Activated CD8-positive, alpha-beta memory T cell treated with anti-CD3 and anti-CD28 coated beads, Interleukin-2, amount 50 U/mL, for 1 hour (primary cell): ENCODE measurements around the gene SERHL2.
"Not testable (repeated sequence)": the region's sequence is repeated elsewhere in the genome, so short reads cannot be mapped to it uniquely, and the experiment has no call there.

Source experiments
- DNase-seq: peaks from one replicate; pipeline ENCODE4 v3.0.0-alpha.2; 2020; ENCODE audit errors: extremely low read depth

The SERHL2 gene

GRCh38 chr22:42607641-42608040, 53.9 kb downstream of the SERHL2 start:
- not testable (repeated sequence) for DNase-seq

DNA sequence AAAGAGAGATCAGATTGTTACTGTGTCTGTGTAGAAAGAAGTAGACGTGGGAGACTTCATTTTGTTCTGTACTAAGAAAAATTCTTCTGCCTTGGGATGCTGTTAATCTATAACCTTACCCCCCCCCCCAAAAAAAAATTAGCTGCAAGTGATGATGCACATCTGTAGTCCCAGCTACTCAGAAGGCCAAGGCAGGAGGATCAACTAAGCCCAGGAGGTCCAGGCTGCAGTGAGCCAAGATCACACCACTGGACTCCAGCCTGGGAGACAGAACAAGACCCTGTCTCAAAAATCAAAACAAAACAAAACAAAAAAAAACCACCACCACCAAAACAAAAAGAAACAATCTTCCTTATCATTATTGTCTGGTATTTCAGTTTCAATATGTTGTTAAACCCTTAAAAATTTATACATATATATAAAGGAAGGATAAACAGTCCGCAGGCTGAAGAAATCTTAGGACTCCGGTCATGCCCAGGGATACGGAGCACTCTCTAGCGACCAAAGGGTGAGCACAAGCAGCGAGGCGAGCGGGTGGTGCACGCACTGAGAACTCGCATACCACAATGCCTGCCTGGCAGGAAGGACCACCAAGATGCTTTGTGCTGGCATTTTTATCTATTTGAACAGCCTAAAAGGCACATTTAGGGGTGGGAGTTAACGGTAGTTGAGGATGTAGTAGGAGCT, 54.5 kb downstream of the SERHL2 start:
- no peak for DNase-seq

DNA sequence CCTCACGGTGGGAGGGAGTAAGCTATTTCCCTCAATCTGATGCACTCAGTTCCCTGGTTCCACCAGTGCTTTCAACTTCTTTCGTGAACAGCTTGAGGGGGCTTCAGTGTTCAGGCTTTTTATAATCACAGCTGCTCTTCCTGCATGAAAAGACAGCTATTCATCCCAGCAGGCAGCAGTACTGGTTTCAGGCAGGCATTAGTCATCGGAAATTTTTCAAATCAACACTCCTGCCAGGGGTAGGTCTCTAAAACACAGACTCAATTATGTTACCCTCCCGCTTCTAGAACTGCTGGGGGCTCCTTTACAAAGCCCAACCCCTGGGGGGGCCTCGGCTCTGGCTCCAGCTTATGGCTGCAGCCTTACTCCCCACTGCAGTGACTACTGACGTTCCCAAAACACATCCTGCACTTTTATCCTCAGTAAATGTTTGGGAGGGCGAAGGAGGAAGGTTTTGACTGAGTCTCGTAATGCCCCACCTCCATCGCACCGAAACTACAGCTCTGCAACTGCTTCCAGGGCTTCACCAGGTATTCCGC, 55.1 kb downstream of the SERHL2 start:
- no peak for DNase-seq

DNA sequence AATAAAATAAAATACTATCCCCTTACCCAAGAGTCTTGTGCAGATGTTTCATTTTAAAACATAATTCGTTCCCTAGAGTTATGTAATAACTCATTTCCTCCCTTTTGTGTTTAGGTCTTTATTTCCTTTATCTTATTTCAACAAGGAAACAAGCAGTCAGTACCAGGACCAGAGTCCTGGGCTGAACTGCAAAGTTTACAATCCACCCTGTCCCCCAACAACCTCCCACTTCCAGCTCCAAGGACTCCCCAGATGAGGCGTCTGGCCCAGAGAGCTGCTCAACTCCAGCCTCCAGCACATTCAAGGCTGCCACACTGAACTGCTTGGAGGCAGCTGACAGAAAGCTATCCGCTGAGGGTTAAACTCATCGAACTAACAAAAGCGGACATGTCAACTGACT, 56.4 kb downstream of the SERHL2 start:
- DNase-seq: no peak

- DNase-seq: no peak
Measured at GRCh38 chr22:42611051-42611450, 57.3 kb downstream of the SERHL2 start.

DNA sequence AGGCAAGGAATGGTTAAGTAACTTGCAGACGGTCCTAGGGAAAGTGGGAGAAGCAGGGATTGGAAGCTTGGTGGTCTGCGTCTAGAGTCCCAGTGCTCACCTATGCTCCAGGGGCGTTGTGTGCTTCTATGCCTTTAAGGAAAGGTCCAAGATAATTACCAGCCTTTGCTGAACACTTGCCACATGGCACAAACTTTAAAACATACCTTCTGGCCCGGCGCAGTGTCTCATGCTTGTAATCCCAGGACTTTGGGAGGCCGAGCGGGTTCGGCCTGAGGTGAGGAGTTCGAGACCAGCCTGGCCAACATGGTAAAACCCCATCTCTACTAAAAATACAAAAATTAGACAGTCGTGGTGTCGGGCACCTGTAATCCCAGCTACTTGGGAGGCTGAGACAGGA, 58.6 kb downstream of the SERHL2 start:
- no peak for DNase-seq

DNA sequence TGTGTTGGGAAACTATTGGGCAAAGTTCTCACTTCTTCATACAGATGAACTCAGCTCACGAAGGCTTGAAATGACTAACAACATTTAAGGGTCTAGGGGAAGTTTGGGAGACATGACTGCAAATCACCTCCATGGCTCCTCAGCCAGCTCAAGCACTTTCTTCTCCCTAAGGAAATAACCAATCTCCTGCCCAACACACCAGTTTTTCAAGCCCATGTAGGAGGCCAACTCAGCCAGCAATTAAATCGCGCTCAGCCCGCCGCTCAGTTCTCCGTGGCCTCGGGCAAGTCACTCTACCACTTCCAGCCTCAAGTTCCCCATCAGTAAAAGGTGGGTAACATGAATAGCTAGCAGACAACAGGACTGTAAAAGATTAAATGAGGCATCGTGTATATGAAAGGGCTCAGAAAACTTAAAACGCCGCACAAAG, 60.1 kb downstream of the SERHL2 start:
- no peak for DNase-seq

DNA sequence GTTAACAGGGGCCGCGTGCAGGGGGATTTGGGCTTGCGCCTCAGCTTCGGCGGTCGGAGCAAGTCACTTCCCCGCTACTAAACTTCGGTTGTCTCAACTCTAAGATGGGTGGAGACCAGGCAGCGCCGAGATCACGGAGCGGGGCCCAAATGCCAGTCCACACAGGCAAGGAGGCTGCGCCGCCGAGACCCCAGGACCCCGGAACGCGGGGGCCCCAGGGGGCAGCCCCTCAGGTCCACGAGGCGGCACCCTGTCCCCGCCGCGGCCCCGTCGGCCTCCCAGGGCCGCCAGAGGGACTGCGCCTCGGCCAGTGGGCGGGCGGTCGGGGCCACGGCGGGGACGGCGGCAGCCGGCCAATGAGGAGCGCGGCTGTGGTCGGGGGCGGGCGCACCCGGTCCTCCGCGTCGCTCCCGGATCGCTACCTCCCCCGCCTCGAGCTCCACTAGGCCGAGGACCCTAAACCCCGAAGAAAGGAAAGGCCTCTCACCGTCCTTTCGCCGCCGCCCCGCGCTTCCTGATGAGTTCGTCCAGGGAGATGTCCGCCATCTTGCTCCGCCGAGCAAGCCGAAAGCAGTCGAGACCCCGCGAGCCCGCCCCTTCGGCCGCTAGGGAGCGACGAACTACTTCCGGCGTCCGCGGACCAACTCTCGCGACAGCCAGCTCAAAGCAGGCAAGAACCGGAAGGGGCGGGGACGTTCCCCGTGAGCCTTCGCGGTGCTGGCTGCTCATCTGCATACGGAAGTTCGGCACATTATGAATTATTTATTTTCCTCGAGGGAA, 60.7 kb downstream of the SERHL2 start, which contains the start of gene POLDIP3:
TSS of gene POLDIP3 (minus strand) at position 572 of the 780 bp plus-strand sequence. CDS start at position 546, 26 bp downstream.
- DNase-seq: peak; percentile 97

DNA sequence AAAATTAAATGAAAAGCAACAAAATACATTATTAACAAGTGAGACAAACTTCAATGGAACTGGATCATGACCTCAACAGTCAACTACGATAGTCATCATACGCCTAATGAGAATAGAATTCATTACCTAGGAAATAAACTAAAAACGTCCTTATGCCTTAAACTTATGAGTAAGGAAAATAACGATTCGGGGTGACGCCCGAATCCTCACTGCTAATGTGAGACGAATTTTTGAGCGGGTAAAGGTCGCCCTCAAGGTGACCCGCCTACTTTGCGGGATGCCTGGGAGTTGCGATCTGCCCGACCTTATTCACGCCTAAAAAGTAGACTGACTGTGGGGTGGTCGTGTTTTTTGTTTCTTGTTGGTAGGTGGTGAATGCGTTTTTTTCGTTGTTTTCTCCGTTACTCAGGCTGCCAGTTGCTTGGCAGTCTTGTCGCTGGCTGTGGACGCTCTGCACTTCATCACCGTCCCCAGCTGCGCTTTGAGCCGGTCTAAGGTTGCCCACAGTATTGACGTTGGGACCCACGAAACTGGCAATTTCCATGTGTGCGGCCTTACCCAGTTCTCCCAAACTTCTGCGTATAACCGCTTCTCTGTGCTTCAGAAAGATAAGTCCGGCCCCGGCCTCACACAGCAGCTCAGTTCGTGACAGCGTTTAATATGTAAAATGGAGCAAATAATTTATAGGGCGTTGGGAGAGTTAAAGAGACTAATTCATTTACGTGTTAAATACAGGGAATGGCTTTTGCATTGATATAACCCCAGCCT, 61.5 kb downstream of the SERHL2 start:
- peak; percentile 83 for DNase-seq

DNA sequence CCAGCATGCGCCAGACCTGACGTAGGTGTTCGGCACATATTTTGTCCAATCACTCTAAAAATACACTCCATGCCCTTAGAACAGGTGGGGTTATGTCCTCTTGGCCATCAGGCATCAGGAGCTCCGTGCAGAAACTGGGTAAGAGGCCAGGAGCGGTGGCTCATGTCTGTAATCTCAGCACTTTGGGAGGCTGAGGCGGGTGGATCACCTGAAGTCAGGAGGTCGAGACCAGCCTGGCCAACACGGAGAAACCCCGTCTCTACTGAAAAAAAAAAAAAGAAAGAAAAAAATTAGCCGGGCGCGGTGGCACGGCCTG, 62.1 kb downstream of the SERHL2 start:
- not testable (repeated sequence) for DNase-seq

- DNase-seq: no peak
Measured at GRCh38 chr22:42617155-42617983, 63.6 kb downstream of the SERHL2 start.

GRCh38 chr22:42619261-42620063, 65.7 kb downstream of the SERHL2 start:
- no peak for DNase-seq

GRCh38 chr22:42620084-42620483, 66.3 kb downstream of the SERHL2 start:
- no peak for DNase-seq

DNA sequence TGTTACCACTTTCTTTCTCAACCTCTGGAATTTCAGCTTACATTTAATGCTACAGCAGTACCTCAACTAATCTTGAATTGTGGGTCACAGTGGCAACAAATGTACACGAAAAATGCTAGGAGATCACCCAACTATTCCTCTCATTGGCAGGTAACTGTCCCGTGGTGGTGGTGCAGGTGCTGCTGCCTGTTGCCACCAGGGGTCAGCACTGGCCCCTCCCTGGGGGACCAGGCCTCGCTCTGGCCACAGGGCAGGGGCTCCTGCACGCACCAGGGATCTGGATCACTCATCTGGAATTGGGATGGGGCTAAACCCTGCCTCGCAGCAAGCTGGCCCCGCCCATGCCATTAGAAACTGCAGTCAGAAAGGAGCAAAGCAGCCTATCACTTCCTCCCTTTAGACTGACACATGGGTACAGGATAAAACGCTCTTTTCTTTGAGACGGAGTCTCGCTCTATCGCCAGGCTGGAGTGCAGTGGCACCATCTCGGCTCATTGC, 67.8 kb downstream of the SERHL2 start:
- no peak for DNase-seq

- no peak for DNase-seq
Measured at GRCh38 chr22:42622061-42622710, 68.4 kb downstream of the SERHL2 start.

DNA sequence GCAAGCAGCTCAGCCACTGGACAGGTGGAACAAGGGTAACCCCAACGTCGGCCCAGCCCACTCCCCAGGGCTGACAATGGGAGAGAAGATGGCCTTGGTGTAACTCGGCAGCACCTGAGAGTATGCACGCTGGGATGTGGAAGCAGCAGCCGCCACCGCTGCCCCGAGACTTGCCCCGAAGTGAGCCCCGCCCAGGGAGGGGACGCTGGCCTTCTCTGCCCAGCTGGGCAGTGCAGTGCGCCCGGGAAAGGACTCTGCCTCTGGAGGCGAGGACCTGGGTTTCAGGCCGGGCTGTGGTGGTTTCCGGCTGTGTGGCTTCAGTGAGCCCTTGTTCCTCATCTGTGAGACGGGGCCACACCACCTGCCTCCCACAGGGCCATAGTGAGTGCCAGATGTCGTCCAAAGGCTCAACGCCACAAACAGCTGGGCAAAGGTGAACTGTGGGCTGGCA, 69.6 kb downstream of the SERHL2 start:
- DNase-seq: no peak
